Measurements from ENCODE around the gene CCDC174. TPM values are rescaled to one million over a fixed set of nuclear protein-coding genes. Genes with fewer than 3 reads are reported as not detected.

The CCDC174 gene
- total RNA-seq, 1 donor from 2014 or later, result 5.8 TPM

- H3K4me3 ChIP-seq (ENCODE audit: low read depth, low read length), result no peak overlapping the region
- H3K36me3 ChIP-seq (ENCODE audit: control insufficient read depth, insufficient read depth, low read length), result no peaks in the 10 kb centered on the region
- TF ChIP-seq, protein P1, sequence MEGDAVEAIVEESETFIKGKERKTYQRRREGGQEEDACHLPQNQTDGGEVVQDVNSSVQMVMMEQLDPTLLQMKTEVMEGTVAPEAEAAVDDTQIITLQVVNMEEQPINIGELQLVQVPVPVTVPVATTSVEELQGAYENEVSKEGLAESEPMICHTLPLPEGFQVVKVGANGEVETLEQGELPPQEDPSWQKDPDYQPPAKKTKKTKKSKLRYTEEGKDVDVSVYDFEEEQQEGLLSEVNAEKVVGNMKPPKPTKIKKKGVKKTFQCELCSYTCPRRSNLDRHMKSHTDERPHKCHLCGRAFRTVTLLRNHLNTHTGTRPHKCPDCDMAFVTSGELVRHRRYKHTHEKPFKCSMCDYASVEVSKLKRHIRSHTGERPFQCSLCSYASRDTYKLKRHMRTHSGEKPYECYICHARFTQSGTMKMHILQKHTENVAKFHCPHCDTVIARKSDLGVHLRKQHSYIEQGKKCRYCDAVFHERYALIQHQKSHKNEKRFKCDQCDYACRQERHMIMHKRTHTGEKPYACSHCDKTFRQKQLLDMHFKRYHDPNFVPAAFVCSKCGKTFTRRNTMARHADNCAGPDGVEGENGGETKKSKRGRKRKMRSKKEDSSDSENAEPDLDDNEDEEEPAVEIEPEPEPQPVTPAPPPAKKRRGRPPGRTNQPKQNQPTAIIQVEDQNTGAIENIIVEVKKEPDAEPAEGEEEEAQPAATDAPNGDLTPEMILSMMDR (IDR thresholded peaks at IDR 0.05; ENCODE audit: insufficient read depth, low read length, severe bottlenecking), result no peak
- DNase-seq (ENCODE audit: low read depth), result peak; percentile 18
- H3K27me3 ChIP-seq (ENCODE audit: control insufficient read depth, insufficient read depth, low read length), result no peaks in the 10 kb centered on the region
- FAIRE-seq, result no peak
Measured at GRCh38 chr3:14640734-14641133, 10.8 kb upstream of the CCDC174 start.

- no peak overlapping the region for H3K4me3 ChIP-seq (ENCODE audit: low read depth, low read length)
- H3K36me3 ChIP-seq (ENCODE audit: control insufficient read depth, insufficient read depth, low read length), result no peaks in the 10 kb centered on the region
- no peak for FAIRE-seq
- no peaks in the 10 kb centered on the region for H3K27me3 ChIP-seq (ENCODE audit: control insufficient read depth, insufficient read depth, low read length)
- TF ChIP-seq, protein P1 (IDR thresholded peaks at IDR 0.05; ENCODE audit: insufficient read depth, low read length, severe bottlenecking), result no peak
- no peak for DNase-seq (ENCODE audit: low read depth)
Measured at GRCh38 chr3:14641346-14641745, 10.2 kb upstream of the CCDC174 start.

DNA sequence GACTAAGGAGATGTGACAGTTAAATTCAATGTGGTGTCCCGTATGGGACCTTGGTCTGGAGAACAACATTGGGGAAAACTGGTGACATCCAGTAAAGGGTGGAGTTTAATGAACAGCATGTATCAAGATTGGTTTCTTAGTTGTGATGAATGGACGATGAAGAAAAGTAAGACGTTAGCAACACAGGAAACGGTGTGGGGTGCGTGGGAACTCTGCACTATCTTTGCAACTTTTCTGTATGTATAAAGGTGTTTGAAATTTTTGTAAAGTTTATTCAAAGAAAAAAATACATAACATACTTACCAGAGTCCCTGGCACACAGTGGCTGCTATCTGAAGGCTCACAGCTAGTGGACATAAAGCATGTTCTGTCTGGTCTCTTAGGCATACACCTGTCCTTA, 6.1 kb upstream of the CCDC174 start:
- no peaks in the 10 kb centered on the region for H3K36me3 ChIP-seq (ENCODE audit: control insufficient read depth, insufficient read depth, low read length)
- FAIRE-seq (no peak), DNase-seq (ENCODE audit: low read depth) (no peak)
- TF ChIP-seq, protein P1 (IDR thresholded peaks at IDR 0.05; ENCODE audit: insufficient read depth, low read length, severe bottlenecking), result no peak
- H3K27me3 ChIP-seq (ENCODE audit: control insufficient read depth, insufficient read depth, low read length), result no peaks in the 10 kb centered on the region
- H3K4me3 ChIP-seq (ENCODE audit: low read depth, low read length), result no peak overlapping the region

GRCh38 chr3:14646131-14646573, 5.4 kb upstream of the CCDC174 start:
- TF ChIP-seq, protein P1 (IDR thresholded peaks at IDR 0.05; ENCODE audit: insufficient read depth, low read length, severe bottlenecking), result no peak
- H3K36me3 ChIP-seq (ENCODE audit: control insufficient read depth, insufficient read depth, low read length), result no peaks in the 10 kb centered on the region
- H3K27me3 ChIP-seq (ENCODE audit: control insufficient read depth, insufficient read depth, low read length), result no peaks in the 10 kb centered on the region
- DNase-seq (ENCODE audit: low read depth) (no peak), FAIRE-seq (no peak)
- H3K4me3 ChIP-seq (ENCODE audit: low read depth, low read length), result no peak overlapping the region

DNA sequence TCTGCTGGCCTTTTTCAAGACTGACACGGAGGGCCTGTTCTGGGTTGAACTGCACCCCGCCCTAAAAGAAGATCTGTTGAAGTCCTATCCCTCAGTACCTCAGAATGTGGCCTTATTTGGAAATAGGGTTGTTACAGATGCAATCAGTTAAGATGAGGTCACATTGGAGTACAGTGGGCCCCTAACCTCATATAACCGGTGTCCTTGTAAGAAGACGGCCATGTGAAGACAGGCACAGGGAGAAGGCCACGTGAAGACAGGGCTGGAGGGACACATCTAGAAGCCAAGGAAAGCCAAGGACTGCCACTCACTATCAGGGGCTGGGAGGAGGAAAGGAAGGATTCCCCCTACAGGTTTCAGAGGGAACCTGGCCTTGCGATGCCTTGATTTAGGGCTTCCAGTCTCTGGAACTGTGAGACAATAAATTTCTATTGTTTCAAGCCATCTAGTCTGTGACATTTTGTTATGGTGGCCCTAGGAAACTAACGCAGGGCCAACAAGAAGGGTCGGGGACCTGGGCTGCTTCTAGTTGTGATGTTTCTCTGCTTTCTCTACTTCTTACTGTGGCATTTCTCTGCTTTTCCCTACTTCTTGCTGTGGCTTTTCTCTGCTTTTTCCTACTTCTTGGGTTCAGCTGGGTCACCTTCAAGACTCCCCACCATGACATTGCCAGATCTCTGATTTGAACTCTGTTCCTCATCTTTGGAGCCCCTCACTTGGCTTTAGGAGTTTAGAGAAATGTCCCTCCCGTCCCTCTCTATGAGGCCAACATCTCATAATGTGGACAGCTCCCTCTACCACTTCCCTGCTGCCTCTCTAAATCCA, 4.8 kb upstream of the CCDC174 start:
- Histone ChIP-seq H3K36me3 (ENCODE audit: control insufficient read depth, insufficient read depth, low read length) (no peaks in the 10 kb centered on the region), H3K27me3 (ENCODE audit: control insufficient read depth, insufficient read depth, low read length) (no peaks in the 10 kb centered on the region), H3K4me3 (ENCODE audit: low read depth, low read length) (no peak overlapping the region)
- DNase-seq (ENCODE audit: low read depth) (no peak), FAIRE-seq (no peak)
- TF ChIP-seq, protein P1 (IDR thresholded peaks at IDR 0.05; ENCODE audit: insufficient read depth, low read length, severe bottlenecking), result no peak
